Measurements from ENCODE around the gene VSTM2B.

VSTM2B gene

DNA sequence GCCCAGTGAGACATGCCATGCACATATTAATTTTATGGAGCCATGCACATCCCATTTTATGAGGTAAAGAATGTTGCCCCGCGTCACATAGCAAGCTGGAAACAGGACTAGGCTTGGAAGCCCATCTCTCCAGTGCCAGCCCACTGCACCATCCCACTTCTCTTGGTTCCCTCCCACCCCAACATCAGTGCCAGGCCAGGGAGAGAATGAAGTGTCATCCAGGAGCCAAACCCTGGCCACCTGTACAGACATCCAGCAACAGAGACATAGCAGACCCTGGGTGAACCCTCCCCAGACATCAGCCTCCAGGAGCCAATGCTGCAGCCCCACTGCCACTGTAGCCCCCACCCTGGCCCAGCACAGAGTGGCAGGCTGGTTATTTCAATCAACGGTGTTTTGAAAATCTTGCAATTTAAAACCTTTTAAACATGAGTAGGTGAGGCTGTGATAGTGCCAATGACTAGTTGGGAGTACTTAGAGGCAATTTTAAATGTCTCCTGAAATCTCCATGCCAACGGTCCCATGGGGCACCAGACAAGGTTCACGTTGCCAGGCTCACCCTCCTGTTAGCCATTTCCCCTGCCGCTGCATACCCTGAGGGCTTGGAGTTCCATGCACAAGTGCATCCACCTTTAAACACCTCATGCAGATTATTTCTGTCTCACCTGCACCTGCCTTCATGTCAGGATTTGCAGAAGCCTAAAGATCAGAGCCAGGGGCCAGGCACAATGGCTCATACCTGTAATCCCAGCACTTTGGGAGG lies 34.7 kb downstream of the VSTM2B start:
- ATAC-seq: no peak
- TF ChIP-seq ZNF70 (CRISPR knock-in tag; IDR thresholded peaks at IDR 0.05) (no peak), BACH2 (CRISPR knock-in tag; IDR thresholded peaks at IDR 0.05; ENCODE audit: borderline replicate concordance) (no peak), PPARA (CRISPR knock-in tag; IDR thresholded peaks at IDR 0.05; ENCODE audit: borderline replicate concordance) (no peak), ARNTL (CRISPR knock-in tag; IDR thresholded peaks at IDR 0.05; ENCODE audit: borderline replicate concordance, low read depth) (no peak), ZC3H10 (CRISPR knock-in tag; IDR thresholded peaks at IDR 0.05) (no peak), TCF4 (CRISPR knock-in tag; IDR thresholded peaks at IDR 0.05; ENCODE audit: borderline replicate concordance) (no peak), ZFP30 (CRISPR knock-in tag; IDR thresholded peaks at IDR 0.05) (no peak), ZNF565 (CRISPR knock-in tag; conservative IDR thresholded peaks at IDR 0.05; ENCODE audit: low read depth) (no peak), GLIS3 (CRISPR knock-in tag; IDR thresholded peaks at IDR 0.05) (no peak), ISL1 (CRISPR knock-in tag; IDR thresholded peaks at IDR 0.05) (no peak)
- TF ChIP-seq, protein P1, sequence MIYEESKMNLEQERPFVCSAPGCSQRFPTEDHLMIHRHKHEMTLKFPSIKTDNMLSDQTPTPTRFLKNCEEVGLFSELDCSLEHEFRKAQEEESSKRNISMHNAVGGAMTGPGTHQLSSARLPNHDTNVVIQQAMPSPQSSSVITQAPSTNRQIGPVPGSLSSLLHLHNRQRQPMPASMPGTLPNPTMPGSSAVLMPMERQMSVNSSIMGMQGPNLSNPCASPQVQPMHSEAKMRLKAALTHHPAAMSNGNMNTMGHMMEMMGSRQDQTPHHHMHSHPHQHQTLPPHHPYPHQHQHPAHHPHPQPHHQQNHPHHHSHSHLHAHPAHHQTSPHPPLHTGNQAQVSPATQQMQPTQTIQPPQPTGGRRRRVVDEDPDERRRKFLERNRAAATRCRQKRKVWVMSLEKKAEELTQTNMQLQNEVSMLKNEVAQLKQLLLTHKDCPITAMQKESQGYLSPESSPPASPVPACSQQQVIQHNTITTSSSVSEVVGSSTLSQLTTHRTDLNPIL (CRISPR knock-in tag; IDR thresholded peaks at IDR 0.05; ENCODE audit: low read depth): no peak
- TF ChIP-seq, protein P2, sequence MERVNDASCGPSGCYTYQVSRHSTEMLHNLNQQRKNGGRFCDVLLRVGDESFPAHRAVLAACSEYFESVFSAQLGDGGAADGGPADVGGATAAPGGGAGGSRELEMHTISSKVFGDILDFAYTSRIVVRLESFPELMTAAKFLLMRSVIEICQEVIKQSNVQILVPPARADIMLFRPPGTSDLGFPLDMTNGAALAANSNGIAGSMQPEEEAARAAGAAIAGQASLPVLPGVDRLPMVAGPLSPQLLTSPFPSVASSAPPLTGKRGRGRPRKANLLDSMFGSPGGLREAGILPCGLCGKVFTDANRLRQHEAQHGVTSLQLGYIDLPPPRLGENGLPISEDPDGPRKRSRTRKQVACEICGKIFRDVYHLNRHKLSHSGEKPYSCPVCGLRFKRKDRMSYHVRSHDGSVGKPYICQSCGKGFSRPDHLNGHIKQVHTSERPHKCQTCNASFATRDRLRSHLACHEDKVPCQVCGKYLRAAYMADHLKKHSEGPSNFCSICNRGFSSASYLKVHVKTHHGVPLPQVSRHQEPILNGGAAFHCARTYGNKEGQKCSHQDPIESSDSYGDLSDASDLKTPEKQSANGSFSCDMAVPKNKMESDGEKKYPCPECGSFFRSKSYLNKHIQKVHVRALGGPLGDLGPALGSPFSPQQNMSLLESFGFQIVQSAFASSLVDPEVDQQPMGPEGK (CRISPR knock-in tag; IDR thresholded peaks at IDR 0.05; ENCODE audit: borderline replicate concordance): no peak

DNA sequence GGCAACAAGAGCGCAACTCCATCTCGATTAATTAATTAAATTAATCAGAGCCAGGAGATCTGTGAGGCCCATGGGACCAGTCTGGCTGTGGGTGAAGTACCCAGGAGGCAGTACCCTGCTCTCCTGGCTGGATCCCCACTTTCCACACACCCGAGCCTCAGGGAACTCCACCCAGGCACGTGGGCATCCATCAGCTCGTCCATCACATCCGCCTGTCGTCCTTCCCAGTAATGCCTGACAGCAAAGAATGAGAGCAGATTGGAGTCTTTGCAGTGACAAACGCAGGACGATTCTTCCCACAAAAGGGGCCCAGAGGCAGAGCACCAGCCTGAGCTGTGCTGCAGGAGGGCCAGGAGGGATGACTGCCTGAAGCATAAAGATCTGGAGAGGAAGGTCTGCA lies 35.8 kb downstream of the VSTM2B start:
- no peak for ATAC-seq
- no peak for TF ChIP-seq ZNF70 (CRISPR knock-in tag; IDR thresholded peaks at IDR 0.05)
- no peak for TF ChIP-seq ZC3H10 (CRISPR knock-in tag; IDR thresholded peaks at IDR 0.05)
- TF ChIP-seq ZNF565 (CRISPR knock-in tag; conservative IDR thresholded peaks at IDR 0.05; ENCODE audit: low read depth): no peak
- no peak for TF ChIP-seq ISL1 (CRISPR knock-in tag; IDR thresholded peaks at IDR 0.05)

DNA sequence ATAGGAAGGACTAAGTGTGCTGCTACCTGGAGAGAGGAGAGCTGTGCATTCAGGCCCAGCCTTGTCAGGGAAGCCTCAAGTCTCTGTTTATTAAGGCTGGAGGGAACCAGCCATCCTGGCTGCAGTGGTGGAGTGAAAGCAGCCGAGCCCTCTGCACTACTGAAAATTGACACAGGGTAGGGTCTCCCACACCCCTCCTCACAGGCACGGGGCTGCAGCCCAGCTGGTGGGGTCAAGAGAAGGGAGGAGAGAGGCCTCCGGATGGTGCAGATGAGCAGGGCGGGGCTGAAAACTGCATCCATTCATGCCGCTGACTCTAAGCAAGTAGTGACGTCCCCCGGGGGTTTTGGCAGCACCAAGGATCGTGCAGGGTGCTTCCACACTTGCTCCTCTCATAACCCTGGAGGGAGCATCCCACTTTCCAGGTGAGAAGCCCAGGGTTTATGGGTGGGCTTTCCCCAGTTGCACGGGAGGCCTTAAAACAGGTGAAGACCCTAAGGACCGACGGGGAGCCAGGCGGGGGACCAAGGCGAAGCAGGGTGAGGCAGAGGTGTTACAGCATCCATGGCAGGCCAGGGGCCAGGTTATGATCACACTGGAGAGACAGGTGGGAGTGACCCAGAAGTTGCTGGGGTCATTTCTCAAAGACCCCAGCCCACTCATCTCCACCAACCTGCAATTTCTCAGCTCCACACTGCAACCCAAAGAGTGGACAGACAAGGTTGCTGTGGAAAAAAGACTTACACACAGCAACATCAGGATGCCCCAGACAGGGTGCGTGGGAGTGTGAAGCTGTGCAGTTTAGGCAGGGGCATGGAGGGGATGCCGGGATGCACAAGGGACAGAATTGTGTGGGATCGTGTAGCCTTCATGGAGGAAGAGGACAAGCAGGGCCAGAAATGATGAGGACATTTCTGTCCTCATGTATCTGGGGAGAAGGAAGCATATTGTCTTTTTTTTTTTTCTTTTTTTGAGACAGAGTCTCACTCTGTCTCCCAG lies 36.8 kb downstream of the VSTM2B start:
- no peak for ATAC-seq

DNA sequence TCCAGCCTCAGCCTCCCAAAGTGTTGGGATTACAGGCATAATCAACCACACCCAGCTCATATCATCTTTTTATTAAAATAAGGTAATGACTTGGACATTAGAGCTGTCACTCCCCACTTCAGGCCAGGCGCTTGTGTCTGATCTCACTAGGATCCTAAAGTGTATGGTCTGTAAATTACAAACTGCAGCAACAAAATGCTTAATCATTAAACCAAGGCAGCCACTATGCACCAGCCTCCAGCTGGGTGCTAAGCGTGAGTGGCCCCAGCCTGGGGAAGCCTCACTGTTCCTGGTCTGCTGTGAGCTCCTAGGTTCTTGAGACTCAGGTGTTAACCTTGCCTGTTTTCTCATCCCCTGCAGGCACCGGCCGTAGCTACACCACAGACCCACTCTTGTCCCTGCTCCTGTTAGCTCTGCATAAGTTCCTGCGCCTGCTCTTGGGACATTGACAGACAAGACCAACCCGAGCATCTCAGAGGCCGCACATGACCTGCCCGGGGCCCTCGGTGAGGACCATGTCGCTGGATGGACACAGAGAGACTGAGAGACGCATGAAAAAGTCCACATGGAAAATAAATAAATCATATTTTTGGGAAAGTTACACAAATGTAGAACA lies 37.8 kb downstream of the VSTM2B start:
- no peak for ATAC-seq
- TF ChIP-seq SNAI2 (CRISPR knock-in tag; IDR thresholded peaks at IDR 0.05): no peak
- TF ChIP-seq, protein P2 (CRISPR knock-in tag; IDR thresholded peaks at IDR 0.05; ENCODE audit: borderline replicate concordance): no peak
- TF ChIP-seq CSDC2 (CRISPR knock-in tag; IDR thresholded peaks at IDR 0.05): no peak
- TF ChIP-seq, protein P1 (CRISPR knock-in tag; IDR thresholded peaks at IDR 0.05; ENCODE audit: low read depth): no peak
- no peak for TF ChIP-seq TOX (CRISPR knock-in tag; IDR thresholded peaks at IDR 0.05; ENCODE audit: borderline replicate concordance)
- TF ChIP-seq, protein P3, sequence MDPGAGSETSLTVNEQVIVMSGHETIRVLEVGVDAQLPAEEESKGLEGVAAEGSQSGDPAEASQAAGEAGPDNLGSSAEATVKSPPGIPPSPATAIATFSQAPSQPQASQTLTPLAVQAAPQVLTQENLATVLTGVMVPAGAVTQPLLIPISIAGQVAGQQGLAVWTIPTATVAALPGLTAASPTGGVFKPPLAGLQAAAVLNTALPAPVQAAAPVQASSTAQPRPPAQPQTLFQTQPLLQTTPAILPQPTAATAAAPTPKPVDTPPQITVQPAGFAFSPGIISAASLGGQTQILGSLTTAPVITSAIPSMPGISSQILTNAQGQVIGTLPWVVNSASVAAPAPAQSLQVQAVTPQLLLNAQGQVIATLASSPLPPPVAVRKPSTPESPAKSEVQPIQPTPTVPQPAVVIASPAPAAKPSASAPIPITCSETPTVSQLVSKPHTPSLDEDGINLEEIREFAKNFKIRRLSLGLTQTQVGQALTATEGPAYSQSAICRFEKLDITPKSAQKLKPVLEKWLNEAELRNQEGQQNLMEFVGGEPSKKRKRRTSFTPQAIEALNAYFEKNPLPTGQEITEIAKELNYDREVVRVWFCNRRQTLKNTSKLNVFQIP (CRISPR knock-in tag; IDR thresholded peaks at IDR 0.05; ENCODE audit: borderline replicate concordance, low read depth): no peak
- TF ChIP-seq BACH2 (CRISPR knock-in tag; IDR thresholded peaks at IDR 0.05; ENCODE audit: borderline replicate concordance): no peak

More for the DNA sequence above, 36.8 kb downstream of the VSTM2B start:
- no peak for TF ChIP-seq CSRNP3 (CRISPR knock-in tag; IDR thresholded peaks at IDR 0.05)
- no peak for TF ChIP-seq BACH2 (CRISPR knock-in tag; IDR thresholded peaks at IDR 0.05; ENCODE audit: borderline replicate concordance)
- TF ChIP-seq ZFP30 (CRISPR knock-in tag; IDR thresholded peaks at IDR 0.05): no peak
- TF ChIP-seq ZNF565 (CRISPR knock-in tag; conservative IDR thresholded peaks at IDR 0.05; ENCODE audit: low read depth): no peak
- TF ChIP-seq TOX (CRISPR knock-in tag; IDR thresholded peaks at IDR 0.05; ENCODE audit: borderline replicate concordance): no peak
- TF ChIP-seq ESRRG (CRISPR knock-in tag; IDR thresholded peaks at IDR 0.05): no peak
- no peak for TF ChIP-seq CSDC2 (CRISPR knock-in tag; IDR thresholded peaks at IDR 0.05)
- no peak for TF ChIP-seq ARNTL (CRISPR knock-in tag; IDR thresholded peaks at IDR 0.05; ENCODE audit: borderline replicate concordance, low read depth)
- no peak for TF ChIP-seq ISL1 (CRISPR knock-in tag; IDR thresholded peaks at IDR 0.05)
- TF ChIP-seq ZNF70 (CRISPR knock-in tag; IDR thresholded peaks at IDR 0.05): no peak
- no peak for TF ChIP-seq ZFP3 (CRISPR knock-in tag; IDR thresholded peaks at IDR 0.05)

Measured in SK-N-SH treated with all-trans-retinoic acid at 6 μM for 48 hours (cell line).